HEK293 (cell line): ENCODE results near the gene LPIN3.

ENCODE experiments used
- BCL11A ChIP-seq: fragments of 450-650 bp; formaldehyde crosslinking; IDR thresholded peaks from 2 replicates; pipeline ENCODE4 v1.5.1; 2016; ENCODE audit warnings: low read depth, missing biosample characterization, missing genetic modification characterization
- HOXA7 ChIP-seq: sonication (generic); formaldehyde crosslinking; IDR thresholded peaks from 2 replicates; pipeline ENCODE4 v1.8.1; 2022; ENCODE audit warnings: missing genetic modification reagents, borderline replicate concordance
- KLF10 ChIP-seq: fragments of 450-650 bp; IDR thresholded peaks from 2 replicates; pipeline ENCODE4 v1.5.1; 2018; ENCODE audit warnings: missing biosample characterization, mild to moderate bottlenecking, missing genetic modification characterization
- OVOL3 ChIP-seq: fragments of 450-650 bp; formaldehyde crosslinking; IDR thresholded peaks from 2 replicates; pipeline ENCODE4 v1.5.1; 2016; ENCODE audit warnings: missing biosample characterization, missing genetic modification characterization
- TCF7L2 ChIP-seq: IDR thresholded peaks from 2 replicates; pipeline ENCODE4 v1.6.1; 2011; ENCODE audit warnings: low read depth, mild to moderate bottlenecking, inconsistent platforms, low read length, moderate library complexity, borderline replicate concordance
- YY1 ChIP-seq: fragments of 450-650 bp; formaldehyde crosslinking; IDR thresholded peaks from 2 replicates; pipeline ENCODE4 v1.5.1; 2018; ENCODE audit warnings: missing biosample characterization, missing genetic modification characterization
- ZBTB7A ChIP-seq: fragments of 450-650 bp; formaldehyde crosslinking; IDR thresholded peaks from 2 replicates; pipeline ENCODE4 v1.5.1; 2016; ENCODE audit warnings: low read depth, missing biosample characterization, missing genetic modification characterization
- ZNF423 ChIP-seq: fragments of 450-650 bp; formaldehyde crosslinking; IDR thresholded peaks from 2 replicates; pipeline ENCODE4 v1.5.1; 2016; ENCODE audit warnings: missing biosample characterization, missing genetic modification characterization
- ZNF76 ChIP-seq: fragments of 450-650 bp; formaldehyde crosslinking; IDR thresholded peaks from 2 replicates; pipeline ENCODE4; 2016; ENCODE audit warnings: low read depth, missing biosample characterization, missing genetic modification characterization, borderline replicate concordance
- TF ChIP-seq, protein P1 (sequence below): fragments of 450-650 bp; formaldehyde crosslinking; optimal IDR thresholded peaks from 2 replicates; pipeline ENCODE3; 2016; ENCODE audit warnings: missing biosample characterization, mild to moderate bottlenecking, missing genetic modification characterization
- TF ChIP-seq, protein P2 (sequence below): fragments of 450-650 bp; formaldehyde crosslinking; IDR thresholded peaks from 2 replicates; pipeline ENCODE4 v1.5.1; 2016; ENCODE audit warnings: missing biosample characterization, missing genetic modification characterization

DNA sequence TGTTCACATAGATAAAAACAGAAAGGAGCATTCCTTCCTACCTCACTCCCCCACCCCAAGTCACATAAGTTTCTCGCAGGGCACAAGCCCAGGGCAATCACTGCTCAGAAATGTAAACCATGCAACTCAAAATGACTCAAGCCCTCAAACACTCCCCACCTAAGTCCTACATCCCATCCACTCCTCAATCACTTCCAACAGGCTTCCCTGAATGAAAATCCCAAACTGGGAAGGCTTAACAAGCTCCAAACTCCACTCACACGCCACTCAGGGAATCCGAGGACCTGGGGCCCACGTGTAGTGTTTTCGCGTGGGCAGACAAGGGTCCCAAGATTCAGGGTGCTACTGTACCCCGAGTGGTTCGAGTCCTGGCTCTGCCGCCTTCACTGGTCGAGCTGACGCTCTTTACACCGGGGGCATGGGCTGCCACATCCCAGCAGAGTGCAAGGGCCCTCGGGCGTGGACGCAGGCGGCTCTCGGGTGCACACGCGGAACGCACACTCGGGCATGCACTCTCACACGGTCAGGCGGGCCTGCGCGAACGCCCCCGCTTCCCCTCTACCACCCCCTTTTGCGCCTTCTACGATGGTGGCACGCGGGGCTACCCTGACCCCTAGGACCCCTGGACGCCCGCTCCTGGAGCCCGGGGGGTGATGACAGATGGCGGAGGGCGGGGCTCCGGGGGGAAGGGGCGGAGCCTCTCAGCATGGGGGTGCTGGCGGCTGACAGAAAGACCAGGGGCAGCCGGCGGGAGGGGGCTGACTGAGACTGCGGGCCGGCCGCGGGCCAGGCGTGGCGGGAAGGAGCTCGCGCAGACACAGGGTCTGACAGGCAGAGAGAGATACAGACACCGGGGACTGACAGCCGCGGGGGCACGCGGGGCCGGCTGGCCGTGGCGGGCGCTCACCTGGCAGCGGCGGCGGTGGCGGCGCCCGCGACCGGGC is 23.7 kb upstream of the LPIN3 start:
- peak; percentile 69; the same call in 1 of the 2 replicates for TF ChIP-seq ZNF423 (tag by site-specific recombination)
- TF ChIP-seq KLF10, result peak; percentile 8; the same call in 1 of the 2 replicates
- TF ChIP-seq ZNF76 (tag by site-specific recombination), result no peak
- TF ChIP-seq TCF7L2, result no peak
- peak; percentile 83 for TF ChIP-seq BCL11A (tag by site-specific recombination)
- no peak for TF ChIP-seq YY1 (tag by site-specific recombination)
- TF ChIP-seq, protein P1, sequence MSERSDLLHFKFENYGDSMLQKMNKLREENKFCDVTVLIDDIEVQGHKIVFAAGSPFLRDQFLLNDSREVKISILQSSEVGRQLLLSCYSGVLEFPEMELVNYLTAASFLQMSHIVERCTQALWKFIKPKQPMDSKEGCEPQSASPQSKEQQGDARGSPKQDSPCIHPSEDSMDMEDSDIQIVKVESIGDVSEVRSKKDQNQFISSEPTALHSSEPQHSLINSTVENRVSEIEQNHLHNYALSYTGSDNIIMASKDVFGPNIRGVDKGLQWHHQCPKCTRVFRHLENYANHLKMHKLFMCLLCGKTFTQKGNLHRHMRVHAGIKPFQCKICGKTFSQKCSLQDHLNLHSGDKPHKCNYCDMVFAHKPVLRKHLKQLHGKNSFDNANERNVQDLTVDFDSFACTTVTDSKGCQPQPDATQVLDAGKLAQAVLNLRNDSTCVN (tag by site-specific recombination), result peak; percentile 86
- no peak for TF ChIP-seq OVOL3 (tag by site-specific recombination)
- 0 out of 2 replicates have a peak, but pooled peaks have one; percentile 57 for TF ChIP-seq ZBTB7A
- TF ChIP-seq, protein P2, sequence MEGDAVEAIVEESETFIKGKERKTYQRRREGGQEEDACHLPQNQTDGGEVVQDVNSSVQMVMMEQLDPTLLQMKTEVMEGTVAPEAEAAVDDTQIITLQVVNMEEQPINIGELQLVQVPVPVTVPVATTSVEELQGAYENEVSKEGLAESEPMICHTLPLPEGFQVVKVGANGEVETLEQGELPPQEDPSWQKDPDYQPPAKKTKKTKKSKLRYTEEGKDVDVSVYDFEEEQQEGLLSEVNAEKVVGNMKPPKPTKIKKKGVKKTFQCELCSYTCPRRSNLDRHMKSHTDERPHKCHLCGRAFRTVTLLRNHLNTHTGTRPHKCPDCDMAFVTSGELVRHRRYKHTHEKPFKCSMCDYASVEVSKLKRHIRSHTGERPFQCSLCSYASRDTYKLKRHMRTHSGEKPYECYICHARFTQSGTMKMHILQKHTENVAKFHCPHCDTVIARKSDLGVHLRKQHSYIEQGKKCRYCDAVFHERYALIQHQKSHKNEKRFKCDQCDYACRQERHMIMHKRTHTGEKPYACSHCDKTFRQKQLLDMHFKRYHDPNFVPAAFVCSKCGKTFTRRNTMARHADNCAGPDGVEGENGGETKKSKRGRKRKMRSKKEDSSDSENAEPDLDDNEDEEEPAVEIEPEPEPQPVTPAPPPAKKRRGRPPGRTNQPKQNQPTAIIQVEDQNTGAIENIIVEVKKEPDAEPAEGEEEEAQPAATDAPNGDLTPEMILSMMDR (tag by site-specific recombination), result no peak
- TF ChIP-seq HOXA7 (CRISPR knock-in tag), result no peak
